Activated B cell treated with CpG ODN at 0.5 μM for 24 hours (primary cell): ENCODE measurements around the gene B4GALNT3. TPM values are rescaled to one million over a fixed set of nuclear protein-coding genes. Genes with fewer than 3 reads are reported as not detected.

Source experiments
- ATAC-seq: fragments of 200-7000 bp; cut with Tn5 transposase; one replicate; pipeline ENCODE4 v1.10.0; 2021; ENCODE audit warnings: low read depth, mild to moderate bottlenecking, moderate library complexity
- CTCF ChIA-PET: fragments of 350-600 bp; sonication (Branson Sonifier 250); formaldehyde crosslinking; loops from one replicate; lab custom pipeline; 2021; ENCODE audit warnings: antibody characterized with exemption; lab: Charles Lee
- POLR2A ChIA-PET: fragments of 350-600 bp; sonication (Branson Sonifier 250); formaldehyde crosslinking; loops from one replicate; lab custom pipeline; 2021; ENCODE audit warnings: antibody characterized with exemption; lab: Charles Lee
- DNase-seq: peaks from one replicate; pipeline ENCODE4 v3.0.0; 2022
- H3K27ac Mint-ChIP-seq: one replicate; pipeline ENCODE4 v1.8.0; 2020; ENCODE audit warnings: mixed read lengths
- H3K27me3 Mint-ChIP-seq: one replicate; pipeline ENCODE4 v1.8.0; 2021; ENCODE audit warnings: mixed read lengths
- H3K36me3 Mint-ChIP-seq: one replicate; pipeline ENCODE4 v1.8.0; 2021; ENCODE audit warnings: low read depth, mixed read lengths
- H3K4me1 Mint-ChIP-seq: one replicate; pipeline ENCODE4 v1.8.0; 2021; ENCODE audit warnings: mixed read lengths
- H3K4me3 Mint-ChIP-seq: one replicate; pipeline ENCODE4 v1.8.0; 2020; ENCODE audit warnings: mild to moderate bottlenecking, mixed read lengths
- H3K9me3 Mint-ChIP-seq: one replicate; pipeline ENCODE4 v1.8.0; 2020; ENCODE audit warnings: mixed read lengths
- CTCF ChIP-seq: fragments of 200-600 bp; IDR thresholded peaks from one replicate; pipeline ENCODE4 v1.8.0; 2022; ENCODE audit warnings: antibody characterized with exemption, mild to moderate bottlenecking
- intact Hi-C: fragments of 100-400 bp; cut with micrococcal nuclease; formaldehyde crosslinking; loops from one replicate; pipeline ENCODE4 v1.15.1; 2024
- total RNA-seq: library from RNA; stranded (reverse); gene quantifications from 2 replicates; pipeline ENCODE4 v1.2.3, GENCODE V29; 2022

B4GALNT3 gene
- total RNA-seq, 1 donor from 2014 or later = not detected

- peaks cover 26% of the 10 kb centered on the region for H3K4me1 Mint-ChIP-seq
- no peak overlapping the region for H3K4me3 Mint-ChIP-seq
- ChIA-PET CTCF (no interaction called here), POLR2A (no interaction called here)
- H3K36me3 Mint-ChIP-seq = no peaks in the 10 kb centered on the region
- intact Hi-C loops = no loop called here
- DNase-seq (no peak), ATAC-seq (no peak)
- no peak for TF ChIP-seq CTCF
- peaks cover 8% of the 10 kb centered on the region for H3K27me3 Mint-ChIP-seq
- no peak overlapping the region for H3K27ac Mint-ChIP-seq
- H3K9me3 Mint-ChIP-seq = no peaks in the 10 kb centered on the region
Observed at GRCh38 chr12:560691-561390, 101.1 kb downstream of the B4GALNT3 start.

GRCh38 chr12:561391-561705, 101.6 kb downstream of the B4GALNT3 start:
- POLR2A ChIA-PET = no interaction called here
- Mint-ChIP-seq H3K36me3 (no peaks in the 10 kb centered on the region), H3K9me3 (no peaks in the 10 kb centered on the region)

GRCh38 chr12:561908-562593, 102.3 kb downstream of the B4GALNT3 start:
- Mint-ChIP-seq H3K36me3 (no peaks in the 10 kb centered on the region), H3K27ac (no peak overlapping the region), H3K4me3 (no peak overlapping the region), H3K27me3 (peaks cover 8% of the 10 kb centered on the region), H3K9me3 (no peaks in the 10 kb centered on the region), H3K4me1 (peaks cover 26% of the 10 kb centered on the region)
- ATAC-seq (no peak), DNase-seq (no peak)
- TF ChIP-seq CTCF = no peak
- CTCF ChIA-PET = no interaction called here
- POLR2A ChIA-PET = no interaction called here
- intact Hi-C loops = no loop called here

More at GRCh38 chr12:561391-561705, 101.6 kb downstream of the B4GALNT3 start:
- peaks cover 8% of the 10 kb centered on the region for H3K27me3 Mint-ChIP-seq
- CTCF ChIA-PET = no interaction called here
- no peak for ATAC-seq
- TF ChIP-seq CTCF = no peak
- H3K27ac Mint-ChIP-seq = no peak overlapping the region
- no peak overlapping the region for H3K4me3 Mint-ChIP-seq
- intact Hi-C loops = no loop called here
- H3K4me1 Mint-ChIP-seq = peaks cover 26% of the 10 kb centered on the region
- no peak for DNase-seq

- H3K27ac Mint-ChIP-seq = no peak overlapping the region
- no peak overlapping the region for H3K4me3 Mint-ChIP-seq
- intact Hi-C loops = no loop called here
- no peaks in the 10 kb centered on the region for H3K9me3 Mint-ChIP-seq
- peaks cover 8% of the 10 kb centered on the region for H3K27me3 Mint-ChIP-seq
- TF ChIP-seq CTCF = no peak
- no peak for ATAC-seq
- H3K4me1 Mint-ChIP-seq = peaks cover 26% of the 10 kb centered on the region
- ChIA-PET CTCF (no interaction called here), POLR2A (no interaction called here)
- DNase-seq = no peak
- H3K36me3 Mint-ChIP-seq = no peaks in the 10 kb centered on the region
Observed at GRCh38 chr12:562634-563033, 102.9 kb downstream of the B4GALNT3 start.

GRCh38 chr12:563250-563781, 103.6 kb downstream of the B4GALNT3 start:
- peak; percentile 34 for ATAC-seq
- Mint-ChIP-seq H3K4me1 (peaks cover 26% of the 10 kb centered on the region), H3K4me3 (peak overlapping the region; percentile 39), H3K9me3 (no peaks in the 10 kb centered on the region), H3K27ac (no peak overlapping the region), H3K36me3 (no peaks in the 10 kb centered on the region), H3K27me3 (peaks cover 8% of the 10 kb centered on the region)
- no peak for DNase-seq
- CTCF ChIA-PET = interaction anchor here (1.2 kb wide), 1 partner anchor 248 kb away, joined by 3 read pairs; no protein-coding TSS in a partner anchor
- TF ChIP-seq CTCF = no peak
- POLR2A ChIA-PET = interaction anchor here (0.6 kb wide), 2 partner anchors 383 to 533 kb away, joined by 3 read pairs; no protein-coding TSS in a partner anchor
- intact Hi-C loops = no loop called here
